GM18909 (cell line): Measurements from ENCODE around the gene ANKRD65.

ENCODE experiments used
- ATAC-seq: cut with Tn5 transposase; IDR thresholded peaks from one replicate; pipeline ENCODE4 v1.9.1; 2021; ENCODE audit warnings: mild to moderate bottlenecking; ENCODE audit not compliant: unreplicated experiment, poor library complexity

Gene ANKRD65

DNA sequence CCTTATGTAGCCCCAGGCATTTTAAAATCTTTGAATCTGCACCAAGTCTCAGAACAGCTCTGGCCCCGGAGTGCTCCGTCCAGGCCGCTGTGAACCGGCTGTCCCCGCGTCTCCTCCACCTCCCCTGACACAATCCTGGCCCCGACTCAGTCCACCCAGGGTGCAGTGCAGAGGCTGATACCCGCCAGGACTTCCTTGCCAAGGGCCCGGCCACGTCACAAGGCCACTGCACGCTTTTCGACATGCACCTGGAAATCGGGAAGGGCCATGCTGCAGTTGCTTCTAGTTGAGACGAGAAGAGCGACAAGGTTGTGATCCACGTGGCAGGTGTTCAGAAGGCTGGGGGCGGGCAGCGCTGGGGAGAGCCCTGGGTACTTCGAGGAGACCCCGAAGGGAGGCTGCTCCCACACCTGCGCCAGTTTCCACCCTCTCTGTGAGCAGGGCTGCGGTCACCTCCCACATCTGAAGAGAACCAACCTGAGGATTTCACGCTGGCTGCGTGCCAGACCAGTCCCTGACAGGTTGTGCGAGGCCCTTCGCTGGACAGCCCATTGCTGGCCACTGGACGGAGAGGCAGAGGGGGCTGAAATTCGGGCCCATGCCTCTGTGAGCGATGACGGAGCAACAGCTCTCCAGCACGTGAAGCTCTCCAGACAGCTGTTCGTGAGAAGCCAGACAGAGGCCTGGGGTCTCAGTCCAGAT lies 21.1 kb upstream of the ANKRD65 start:
- ATAC-seq, result no peak

DNA sequence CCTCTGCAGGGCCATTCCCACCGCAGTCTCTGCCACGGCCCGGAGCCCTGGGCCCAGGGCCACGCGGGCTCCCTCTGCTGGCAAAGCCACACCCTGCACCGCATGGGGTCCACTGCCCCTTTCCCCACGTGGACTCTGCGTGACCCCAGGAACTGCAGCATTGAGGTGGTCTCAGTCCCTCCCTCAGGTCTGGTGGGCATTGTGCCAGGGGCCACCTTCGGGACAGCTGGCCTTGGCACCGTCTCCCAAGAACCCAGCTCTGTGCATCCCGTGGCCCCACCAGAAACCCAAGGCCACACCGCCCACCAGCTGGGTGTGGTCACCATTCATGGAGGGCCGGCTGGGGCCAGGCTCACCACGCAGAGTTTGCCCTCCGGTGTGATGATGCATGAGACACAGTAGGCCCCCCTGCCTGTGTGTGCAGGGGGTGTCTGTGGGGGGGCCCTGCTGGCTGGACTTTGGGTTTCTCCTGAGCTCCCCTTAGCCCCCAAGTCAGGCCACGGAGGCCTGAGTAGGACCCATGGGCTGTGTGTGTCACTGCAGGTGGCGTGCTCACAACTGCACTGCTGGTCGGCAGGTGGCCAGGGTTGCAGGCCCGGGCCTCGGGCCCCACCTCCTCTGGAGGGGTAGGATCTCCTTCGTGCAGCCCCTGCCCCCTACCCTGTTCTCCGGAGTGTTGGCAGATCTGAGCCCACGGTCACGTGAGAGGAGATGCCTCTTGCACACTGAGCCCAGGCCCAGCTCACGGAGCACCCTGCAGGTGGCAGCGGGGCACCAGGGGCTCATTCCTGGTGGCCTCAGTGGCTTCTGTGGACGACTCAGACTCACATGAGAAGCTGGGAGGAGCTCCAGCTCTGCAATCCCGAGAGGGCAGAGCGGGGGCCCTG lies 20.2 kb upstream of the ANKRD65 start:
- no peak for ATAC-seq

DNA sequence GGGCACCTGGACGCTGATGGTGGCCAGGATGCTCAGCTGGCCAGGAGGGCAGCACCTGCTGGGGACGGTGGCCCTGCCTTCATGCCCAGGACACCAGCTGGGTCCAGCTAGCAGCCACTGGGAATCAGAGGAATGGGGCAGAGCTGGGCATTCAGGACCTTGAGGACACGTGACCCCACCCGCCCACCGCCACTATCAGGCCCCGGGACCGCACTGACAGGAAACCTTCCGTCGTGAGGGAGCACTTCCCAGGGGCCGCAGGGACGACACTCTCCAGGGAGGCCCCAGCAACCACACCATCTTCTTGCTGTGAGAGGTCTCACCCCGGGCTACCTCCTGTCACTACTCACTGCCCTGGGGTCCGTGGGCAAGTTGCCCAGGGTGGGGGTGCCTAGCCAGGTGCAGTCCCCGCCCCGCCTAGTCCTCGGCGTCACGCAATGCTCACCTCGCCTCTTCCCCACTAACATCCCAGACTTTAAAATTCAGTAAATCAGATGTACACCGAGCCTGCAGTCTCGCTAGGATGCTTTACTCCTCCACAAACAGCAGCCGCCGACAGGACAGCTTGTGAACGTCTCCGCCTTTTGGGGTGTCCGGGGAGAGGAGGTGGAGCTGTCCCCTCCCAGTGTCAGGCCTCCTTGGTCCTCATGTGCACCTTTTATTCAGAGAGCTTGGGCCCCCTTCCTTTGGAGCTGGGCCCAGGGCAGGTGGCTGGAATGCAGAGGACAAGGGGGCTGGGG lies 19.4 kb upstream of the ANKRD65 start:
- no peak for ATAC-seq

DNA sequence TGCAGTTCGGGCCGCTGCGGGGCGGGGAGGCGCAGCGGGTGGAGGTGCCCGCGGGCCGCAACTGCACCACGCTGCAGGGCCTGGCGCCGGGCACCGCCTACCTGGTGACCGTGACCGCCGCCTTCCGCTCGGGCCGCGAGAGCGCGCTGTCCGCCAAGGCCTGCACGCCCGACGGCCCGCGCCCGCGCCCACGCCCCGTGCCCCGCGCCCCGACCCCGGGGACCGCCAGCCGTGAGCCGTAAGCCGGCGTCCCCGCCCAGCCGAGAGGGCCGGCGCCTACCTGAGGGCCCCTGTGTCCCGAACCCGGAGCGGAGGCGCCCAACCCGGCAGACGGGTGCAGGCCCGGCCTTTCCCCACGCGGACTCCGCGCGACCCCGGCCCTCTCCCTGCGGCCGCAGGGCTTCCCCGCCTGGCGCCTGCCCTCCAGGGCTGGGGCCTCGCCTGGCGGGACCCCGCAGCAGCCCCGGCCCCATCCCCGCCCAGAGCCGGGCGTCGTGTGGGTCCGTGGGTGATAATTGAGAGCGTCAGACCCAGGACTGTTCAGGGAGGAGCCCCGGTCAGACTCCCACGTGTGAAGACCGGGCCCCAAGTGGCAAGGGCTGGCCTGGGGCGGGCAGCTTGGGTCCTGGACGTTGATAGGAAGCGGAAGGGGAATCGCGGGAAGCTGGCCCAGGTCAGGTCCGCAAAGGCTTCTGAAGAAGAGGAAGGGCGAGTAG lies 18.6 kb upstream of the ANKRD65 start:
- no peak for ATAC-seq

DNA sequence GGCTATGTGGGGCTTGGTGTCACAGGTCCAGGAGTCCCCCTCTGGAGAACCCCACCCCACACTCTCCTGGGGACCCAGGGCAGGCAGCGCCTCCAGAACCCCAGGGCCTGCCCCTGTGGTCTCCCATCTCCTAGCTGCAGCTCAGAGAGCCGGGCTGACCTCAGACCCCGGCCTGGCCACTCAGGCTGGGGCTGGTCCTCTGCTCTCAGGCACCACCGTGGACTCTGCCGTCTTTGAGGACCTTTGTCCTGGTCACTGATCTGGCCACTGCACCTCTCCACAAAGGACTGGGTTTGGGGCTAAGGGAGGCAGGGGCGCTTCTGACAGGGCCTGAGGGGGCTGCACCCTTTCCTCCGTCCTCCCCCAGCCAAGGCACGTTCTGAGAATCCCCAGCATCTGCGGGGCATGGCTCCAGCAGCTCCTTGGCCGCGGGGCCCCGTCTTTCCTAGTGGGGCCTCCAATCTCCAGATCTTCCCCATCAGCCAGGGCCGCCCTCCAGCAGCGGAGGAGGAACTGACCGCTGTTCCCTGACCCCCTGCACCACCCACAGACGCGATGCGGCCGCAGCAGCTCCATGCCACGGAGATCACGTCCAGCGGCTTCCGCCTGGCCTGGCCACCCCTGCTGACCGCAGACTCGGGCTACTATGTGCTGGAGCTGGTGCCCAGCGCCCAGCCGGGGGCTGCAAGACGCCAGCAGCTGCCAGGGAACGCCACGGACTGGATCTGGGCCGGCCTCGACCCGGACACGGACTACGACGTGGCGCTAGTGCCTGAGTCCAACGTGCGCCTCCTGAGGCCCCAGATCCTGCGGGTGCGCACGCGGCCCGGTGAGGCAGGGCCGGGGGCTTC lies 17.7 kb upstream of the ANKRD65 start:
- ATAC-seq, result no peak

DNA sequence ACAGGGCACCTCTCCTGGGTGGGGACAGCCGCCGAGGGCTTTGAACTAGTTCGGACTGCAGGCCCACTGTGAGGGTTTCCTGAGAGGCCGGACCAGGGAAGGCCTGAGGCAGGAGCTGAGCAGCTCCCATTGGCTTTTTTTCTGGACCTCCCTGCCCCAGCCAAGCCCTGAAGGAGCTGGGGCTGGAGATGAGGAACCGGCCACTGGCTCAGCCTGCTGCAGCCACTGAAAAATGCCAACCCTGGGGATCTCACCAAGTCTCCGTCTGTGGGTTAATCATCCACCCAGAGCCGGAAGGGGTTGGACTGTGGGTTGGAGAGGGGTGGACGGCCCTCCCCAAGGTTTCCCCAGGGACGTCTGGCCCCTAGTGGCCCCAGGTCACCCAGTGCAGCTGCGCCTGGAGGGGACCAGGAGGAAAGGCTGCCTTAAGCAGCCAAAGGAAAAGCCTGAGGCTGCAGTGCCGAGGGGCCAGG lies 16.9 kb upstream of the ANKRD65 start:
- peak; percentile 69 for ATAC-seq

DNA sequence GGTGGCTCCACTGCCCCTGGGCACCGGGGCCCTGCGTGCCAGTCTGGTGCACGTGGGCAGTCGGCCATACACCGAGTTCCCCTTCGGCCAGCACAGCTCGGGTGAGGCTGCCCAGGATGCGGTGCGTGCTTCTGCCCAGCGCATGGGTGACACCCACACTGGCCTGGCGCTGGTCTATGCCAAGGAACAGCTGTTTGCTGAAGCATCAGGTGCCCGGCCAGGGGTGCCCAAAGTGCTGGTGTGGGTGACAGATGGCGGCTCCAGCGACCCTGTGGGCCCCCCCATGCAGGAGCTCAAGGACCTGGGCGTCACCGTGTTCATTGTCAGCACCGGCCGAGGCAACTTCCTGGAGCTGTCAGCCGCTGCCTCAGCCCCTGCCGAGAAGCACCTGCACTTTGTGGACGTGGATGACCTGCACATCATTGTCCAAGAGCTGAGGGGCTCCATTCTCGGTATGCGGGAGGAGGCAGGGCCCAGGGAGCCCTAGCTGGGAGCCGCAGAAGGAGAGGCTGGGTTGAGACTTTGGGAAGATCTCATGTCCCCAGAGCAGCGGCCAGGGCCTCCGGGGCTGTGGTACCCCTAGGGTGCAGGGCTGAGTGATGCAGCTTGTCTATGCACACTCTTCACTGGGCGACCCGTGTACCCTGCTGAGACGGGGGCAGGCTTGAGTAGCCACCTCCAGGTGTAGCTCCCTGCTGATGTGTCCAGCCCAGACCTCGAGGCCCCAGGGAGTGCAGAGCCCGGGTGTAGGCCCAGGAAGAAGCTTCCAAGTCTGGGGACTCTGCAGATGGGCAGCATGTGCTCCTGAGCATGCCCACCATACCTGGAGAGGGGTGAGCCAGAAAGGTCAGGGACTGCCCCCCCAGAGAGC lies 16.2 kb upstream of the ANKRD65 start:
- no peak for ATAC-seq

DNA sequence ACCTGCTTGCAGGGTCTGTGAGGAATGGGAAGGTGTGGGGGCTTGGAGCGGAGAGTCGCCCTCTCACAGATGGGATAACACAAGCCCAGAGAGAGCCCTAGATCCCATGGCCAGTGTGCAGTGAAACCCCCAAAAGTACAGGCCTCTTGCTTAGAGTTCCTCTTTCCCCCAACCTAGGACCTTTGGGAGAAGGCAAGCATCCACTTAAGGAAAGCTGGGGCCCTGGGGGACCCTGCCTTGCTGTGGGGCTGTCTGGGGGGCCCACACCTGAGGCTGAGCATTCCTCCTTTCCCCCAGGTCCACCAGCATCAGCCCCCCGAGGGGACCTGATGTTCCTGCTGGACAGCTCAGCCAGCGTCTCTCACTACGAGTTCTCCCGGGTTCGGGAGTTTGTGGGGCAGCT lies 15.6 kb upstream of the ANKRD65 start:
- no peak for ATAC-seq

DNA sequence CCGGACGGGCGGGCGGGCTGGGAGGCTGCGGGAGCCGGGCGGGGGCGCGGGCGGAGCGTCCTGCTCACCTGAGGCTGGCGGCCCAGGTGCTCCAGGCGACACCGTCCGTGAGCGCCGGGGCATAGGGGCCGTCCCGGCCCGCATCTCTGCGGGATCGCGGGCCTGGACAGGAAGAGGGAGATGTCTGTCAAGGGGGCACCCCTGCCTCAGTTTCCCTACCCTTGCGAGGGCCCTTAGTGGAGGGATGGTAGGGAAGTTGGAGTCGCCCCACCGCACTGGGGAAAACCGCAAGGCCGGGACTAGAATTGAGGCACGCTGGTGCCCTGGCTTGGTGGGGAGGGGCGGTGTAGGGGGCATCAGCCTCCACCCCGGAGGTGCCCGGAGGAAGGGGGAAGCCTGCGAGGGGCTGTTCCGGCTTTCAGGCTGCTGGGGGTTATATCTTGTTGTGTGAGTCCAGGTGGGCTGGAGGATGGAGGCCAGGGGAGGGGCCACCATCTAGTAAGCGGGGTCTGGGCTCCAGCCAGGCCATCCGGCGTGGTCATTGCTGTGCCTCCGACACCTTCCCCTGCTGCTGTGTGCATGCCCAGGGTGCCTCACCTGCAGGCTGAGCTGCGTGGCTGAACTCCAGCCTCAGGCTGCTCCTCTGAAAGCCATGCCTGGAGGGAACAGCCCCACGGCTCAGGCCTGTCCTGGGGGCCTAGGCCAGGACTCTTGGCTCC lies 15.0 kb upstream of the ANKRD65 start:
- ATAC-seq, result no peak

DNA sequence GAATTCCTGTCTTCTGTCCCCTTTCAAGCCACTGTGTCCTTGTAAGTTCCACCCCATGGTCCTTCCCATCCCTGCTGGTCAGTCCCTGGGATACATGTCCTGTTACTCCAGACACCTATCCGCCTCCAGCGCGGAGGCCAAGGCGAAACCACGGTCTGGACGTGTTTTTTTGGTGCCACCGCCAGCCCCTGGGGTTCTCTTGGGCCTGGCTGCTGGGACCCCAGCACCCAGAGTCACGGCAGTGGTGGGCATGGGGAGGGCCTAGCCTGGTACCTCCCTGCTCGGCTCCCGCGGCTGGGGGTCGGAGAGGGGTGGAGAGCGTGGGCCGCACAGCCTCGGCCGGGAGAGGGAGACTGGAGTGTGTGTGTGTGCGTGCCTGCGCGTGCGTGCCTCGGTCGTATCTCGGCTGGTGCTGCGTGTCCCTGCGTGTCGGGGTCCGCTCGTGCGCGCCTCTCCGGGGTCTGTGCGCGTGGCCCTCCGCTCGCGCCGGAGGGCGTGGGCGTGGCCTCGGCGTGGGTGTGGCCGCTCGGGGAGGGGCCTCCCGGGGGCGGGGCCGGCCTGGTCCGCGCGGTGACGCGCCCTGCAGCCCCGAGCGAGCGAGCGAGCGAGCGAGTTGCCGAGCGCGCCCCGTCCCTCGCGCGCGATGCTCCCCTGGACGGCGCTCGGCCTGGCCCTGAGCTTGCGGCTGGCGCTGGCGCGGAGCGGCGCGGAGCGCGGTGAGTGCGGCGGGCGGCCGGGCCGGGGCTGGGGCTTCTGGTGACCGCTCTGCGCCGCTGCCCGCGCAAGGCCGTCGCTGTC lies 14.2 kb upstream of the ANKRD65 start, which contains the start of gene VWA1:
Gene VWA1 (plus strand): TSS at position 585 of the 798 bp plus-strand sequence. CDS start 59 bp downstream, at position 644.
- no peak for ATAC-seq

DNA sequence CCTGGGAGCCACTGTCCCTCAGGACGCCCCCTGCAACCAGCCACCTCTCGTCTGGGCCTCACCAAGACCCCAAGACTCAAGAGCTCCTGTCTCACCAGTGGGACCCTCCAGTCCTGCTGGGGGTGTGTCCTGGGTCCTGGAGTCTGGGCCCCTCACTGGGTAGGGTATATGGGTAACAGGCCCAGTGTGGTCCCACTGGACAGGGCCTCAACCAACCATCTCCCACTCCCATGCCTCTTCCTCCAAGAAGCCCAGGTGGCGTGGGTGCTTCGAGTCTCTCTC lies 13.7 kb upstream of the ANKRD65 start:
- ATAC-seq, result no peak

DNA sequence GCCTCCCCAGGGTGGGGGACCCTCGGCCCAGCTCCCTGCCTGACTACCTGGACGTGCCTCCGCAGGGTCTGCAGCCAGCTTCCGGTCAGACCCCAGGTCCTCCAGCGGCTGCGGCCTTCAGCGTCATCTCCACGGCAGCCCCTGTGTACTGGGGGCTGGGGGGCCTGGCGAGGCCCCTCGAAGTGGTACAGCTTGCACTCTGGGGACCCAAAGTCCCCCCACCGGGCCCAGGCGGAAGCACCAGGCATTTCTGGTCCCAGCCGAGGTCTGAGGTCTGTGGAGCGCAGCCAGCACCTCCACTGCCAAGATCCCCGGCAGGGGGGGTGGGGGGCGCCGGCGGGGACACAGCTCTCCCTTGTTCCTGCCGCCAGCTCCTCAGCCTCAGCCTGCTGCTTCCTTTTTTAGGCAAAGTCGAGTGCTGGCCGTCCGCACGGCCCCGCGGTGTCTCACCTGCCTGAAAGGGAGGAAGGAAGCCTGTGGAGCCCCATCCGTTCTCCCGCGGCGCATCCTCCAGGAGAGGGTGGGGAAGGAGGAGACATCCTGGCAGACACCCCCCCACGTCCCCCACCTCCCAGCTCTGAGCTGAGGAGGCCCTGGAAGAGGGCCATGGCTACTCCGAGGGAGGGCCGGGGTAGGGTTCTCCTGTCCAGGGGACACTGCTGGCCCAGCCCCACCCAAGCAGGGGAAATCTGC lies 13.2 kb upstream of the ANKRD65 start:
- ATAC-seq, result no peak

DNA sequence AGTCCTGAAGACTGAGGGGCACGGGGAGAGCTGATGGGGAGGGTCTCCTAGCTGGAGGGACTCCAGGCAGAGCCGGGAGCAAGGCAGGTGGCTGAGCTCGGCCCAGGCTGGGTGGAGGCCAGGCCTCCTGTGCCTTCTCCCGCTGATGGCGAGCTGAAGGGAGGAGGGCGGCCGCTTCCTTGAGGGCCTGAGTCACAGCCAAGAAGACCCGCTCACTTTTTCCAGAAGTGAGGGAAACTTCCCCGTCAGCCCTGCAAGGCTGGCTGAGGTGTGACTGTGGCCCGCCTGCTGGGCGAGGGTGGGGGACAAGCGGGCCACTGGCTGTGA lies 12.7 kb upstream of the ANKRD65 start:
- no peak for ATAC-seq

DNA sequence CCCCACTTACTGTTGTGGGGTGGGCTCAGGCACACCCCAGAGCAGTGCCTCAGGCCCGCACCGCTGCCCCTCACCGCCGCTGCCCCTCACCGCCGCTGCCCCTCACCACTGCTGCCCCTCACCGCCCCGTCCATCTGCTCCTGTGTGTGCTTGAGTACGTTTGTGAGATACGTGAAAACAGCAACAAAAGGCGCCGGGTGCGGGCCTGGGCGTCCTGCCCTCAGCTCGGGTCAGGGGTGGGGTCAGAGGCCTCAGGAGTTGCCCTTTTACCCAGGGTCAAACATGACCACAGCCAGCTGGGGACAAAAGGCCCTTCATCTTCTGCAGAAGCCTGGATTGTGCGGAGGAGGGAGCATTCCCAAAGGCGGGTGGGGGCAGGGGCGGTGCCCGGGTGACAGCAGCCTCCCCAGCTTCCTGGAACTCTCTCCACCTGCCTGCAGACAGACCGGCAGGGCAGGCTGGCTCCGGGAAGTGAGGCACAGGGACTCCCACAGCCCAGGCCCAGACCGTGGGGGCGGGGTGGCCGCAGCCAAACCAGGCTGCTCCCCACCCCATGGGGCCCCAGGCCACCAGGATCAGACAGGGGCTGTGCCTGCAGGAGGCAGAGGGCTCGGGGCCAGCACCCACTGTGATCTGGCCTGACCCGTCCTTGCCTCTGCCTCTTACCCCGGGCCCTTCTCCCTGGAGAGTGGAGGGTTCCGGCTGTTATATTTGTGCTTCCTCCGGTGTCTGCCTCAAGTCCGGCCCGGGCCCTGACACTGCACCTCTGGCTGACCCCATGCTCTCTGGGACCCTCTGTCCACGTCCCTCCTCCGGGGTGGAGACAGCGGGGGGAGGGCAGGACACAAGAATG lies 12.1 kb upstream of the ANKRD65 start:
- no peak for ATAC-seq

DNA sequence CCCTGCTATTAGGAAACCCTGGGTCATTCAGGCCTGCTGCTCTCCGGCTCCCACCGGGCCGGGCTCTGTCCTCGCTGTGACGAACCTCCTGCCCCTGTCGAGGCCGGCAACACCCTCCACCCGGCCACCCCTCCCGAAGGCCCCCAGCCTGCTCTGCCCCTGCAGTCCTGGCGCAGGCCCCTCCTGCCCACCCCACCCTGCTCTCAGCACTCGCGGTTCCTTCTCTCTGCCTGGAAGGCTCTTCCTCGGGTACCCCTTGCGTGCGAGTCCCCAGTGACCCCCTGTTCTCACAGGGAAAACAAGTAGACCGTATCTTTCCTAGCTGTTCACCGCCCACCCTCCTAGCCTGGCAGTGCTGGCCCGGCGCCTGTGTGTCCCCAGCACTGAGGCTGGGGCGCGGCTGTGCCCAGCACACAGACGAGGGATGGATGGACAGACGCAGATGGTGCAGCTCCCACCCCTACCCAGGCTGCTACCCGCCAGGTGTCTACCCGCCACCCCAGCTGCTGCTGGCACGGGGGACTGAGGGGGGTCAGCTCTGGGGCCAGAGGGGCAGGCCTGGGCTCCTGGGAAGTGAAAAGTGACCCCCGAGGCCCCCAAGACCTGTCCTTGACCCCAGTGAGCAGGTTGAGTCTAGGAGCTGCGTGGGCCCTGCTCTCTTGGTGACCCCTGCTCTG lies 11.3 kb upstream of the ANKRD65 start:
- ATAC-seq, result no peak
